ENCODE measurements around the gene FMO1.
A peak's percentile ranks its signal among the peaks of the same experiment; 100 is the strongest.
"Not testable (repeated sequence)": the region's sequence is repeated elsewhere in the genome, so short reads cannot be mapped to it uniquely, and the experiment has no call there.

The FMO1 gene

DNA sequence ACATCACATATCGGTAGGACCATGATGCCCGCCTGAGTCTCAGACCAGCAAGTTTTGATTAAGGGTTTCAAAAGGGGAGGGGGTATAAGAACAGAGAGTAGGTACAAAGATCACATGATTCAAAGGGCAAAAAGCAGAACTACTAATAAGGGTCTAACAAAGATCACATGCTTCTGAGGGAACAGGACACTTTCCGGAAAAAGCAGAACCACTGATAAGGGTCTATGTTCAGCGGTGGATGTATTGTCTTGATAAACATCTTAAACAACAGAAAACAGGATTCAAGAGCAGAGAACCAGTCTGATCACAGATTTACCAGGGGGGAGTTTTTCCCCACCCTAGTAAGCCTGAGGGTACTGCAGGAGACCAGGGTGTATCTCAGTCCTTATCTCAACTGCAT, 12.1 kb upstream of the FMO1 start:
- DNase-seq, result not testable (repeated sequence)

GRCh38 chr1:171243878-171244277, 4.4 kb upstream of the FMO1 start:
- DNase-seq, result no peak

GRCh38 chr1:171245458-171246064, 2.7 kb upstream of the FMO1 start:
- DNase-seq, result no peak

GRCh38 chr1:171247501-171247900, 793 bp upstream of the FMO1 start:
- no peak for DNase-seq

GRCh38 chr1:171248841-171249240, 547 bp downstream of the FMO1 start:
- no peak for DNase-seq

DNA sequence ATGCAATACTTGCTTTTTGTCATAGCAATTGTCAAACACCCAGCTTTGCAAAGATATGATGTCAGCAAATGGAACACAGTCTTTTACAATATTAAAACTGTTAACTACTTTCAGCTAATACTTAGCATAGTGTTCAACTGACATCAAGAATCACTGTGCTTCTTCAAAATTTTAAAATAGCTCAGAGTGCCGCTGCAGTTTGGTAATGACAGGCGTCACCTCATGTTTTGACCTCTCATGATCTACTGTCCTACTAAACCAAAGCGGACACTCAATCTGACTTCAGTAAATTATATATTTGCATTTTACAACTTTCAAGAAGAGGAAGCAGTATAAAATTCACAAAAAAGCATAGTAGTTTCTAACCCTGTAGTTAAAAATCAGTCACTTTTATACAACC, 2.0 kb downstream of the FMO1 start:
- DNase-seq, result no peak

DNA sequence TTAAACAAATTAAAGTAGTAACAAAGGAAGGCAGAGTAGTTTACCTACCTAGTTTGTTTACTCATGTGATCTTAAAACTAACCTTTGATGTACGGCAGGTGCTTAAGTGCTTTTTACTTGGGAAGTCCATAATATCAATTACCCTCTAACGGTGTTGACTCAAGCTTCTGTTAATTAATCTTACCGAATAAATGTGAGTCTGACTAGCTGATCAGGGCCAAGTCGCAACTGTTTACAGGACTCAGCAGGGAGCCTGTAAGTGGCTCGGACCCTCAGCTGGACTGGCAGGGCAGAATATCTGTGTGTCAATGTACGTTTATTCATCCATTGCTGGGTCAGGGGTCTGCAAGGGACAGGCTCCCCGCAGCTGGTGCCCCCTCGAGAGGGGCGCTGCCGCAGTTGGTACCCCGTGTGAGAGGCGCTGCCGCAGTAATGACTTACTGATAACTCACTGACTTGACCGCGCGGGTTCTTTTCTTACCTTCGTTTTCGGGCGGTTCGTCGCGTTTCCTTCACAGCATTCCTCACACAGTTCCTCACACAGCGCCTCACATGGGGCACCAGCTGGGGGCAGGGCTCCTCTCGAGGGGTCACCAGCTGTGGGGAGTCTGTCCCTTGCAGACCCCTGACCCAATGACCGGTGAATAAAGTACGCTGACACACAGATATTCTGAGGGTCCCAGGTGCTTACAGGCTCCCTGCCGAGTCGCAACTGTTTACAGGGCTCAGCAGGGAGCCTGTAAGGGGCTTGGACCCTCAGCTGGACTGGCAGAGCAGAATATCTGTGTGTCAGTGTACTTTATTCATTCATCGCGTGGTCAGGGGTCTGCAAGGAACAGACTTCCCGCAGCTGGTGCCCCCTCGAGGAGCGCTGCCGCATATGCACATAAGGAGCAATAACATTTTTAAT, 3.0 kb downstream of the FMO1 start:
- DNase-seq, result peak; percentile 70

GRCh38 chr1:171251952-171252300, 3.6 kb downstream of the FMO1 start:
- no peak for DNase-seq

GRCh38 chr1:171252482-171252881, 4.2 kb downstream of the FMO1 start:
- peak; percentile 50 for DNase-seq

DNA sequence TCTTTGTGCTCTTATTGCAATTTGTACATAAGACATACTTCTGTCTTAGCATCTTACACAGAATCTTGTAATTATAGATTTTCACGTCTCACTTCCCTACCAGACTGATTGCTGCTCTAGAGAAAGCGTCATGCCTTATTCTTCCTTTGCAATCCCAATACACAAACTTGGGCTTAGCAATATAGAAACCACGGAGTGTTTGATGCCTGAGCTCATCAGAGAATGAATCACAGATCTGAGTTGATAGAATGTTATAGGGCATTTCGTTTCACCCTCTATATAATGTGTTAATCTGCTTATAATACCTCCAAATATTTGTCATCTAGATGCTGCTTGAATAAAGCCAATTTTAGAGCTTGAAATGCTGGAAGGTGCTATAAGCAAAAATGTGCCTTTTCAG, 6.6 kb downstream of the FMO1 start:
- no peak for DNase-seq

GRCh38 chr1:171256940-171257606, 8.8 kb downstream of the FMO1 start:
- DNase-seq, result no peak

GRCh38 chr1:171257607-171258076, 9.3 kb downstream of the FMO1 start:
- DNase-seq, result no peak

GRCh38 chr1:171258429-171258828, 10.1 kb downstream of the FMO1 start:
- no peak for DNase-seq

GRCh38 chr1:171258943-171259342, 10.6 kb downstream of the FMO1 start:
- no peak for DNase-seq

- DNase-seq, result no peak
These were observed 13.0 kb downstream of the FMO1 start for GRCh38 chr1:171261336-171261735.

GRCh38 chr1:171263901-171264300, 15.6 kb downstream of the FMO1 start:
- DNase-seq, result no peak

- no peak for DNase-seq
These were observed 17.4 kb downstream of the FMO1 start for GRCh38 chr1:171265686-171266085.

DNA sequence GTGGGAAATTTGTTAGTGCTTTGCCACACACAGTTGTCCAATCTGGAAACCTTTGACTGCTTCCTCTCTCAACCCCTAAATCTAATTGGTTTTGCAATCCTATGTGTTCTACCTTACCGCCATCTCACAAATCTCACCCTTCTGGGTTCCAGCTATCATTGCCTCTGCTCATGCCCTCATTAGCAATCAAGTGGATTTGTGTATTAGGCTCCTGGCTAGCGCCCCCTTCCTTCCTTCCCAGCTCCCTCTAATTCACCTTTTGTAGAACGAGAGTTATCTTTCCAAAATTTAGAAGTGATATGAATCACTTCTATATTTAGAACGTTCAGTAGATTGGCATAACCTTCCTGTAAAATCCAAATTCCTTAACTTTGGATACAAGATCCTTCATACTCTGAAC, 18.6 kb downstream of the FMO1 start:
- no peak for DNase-seq

GRCh38 chr1:171267391-171267790, 19.1 kb downstream of the FMO1 start:
- no peak for DNase-seq

DNA sequence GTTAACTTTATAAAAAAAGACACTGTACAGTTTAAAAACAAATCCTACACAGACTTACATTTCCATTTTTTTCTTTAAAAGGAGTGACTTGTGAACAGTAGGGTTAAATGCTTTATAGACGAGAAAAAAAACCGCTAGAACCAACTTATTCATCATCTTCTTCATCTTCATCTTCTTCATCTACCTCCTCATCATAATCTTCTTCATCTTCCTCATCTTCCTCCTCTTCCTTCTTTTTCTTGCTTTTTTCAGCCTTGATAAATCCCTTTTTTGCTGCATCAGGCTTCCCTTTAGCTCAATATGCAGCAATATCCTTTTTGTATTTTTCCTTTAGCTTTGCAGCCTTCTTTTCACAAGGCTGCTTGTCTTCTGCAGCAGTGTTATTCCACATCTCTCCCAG, 22.5 kb downstream of the FMO1 start:
- DNase-seq, result no peak

- DNase-seq, result no peak
These were observed 29.2 kb downstream of the FMO1 start for GRCh38 chr1:171277534-171277933.

DNA sequence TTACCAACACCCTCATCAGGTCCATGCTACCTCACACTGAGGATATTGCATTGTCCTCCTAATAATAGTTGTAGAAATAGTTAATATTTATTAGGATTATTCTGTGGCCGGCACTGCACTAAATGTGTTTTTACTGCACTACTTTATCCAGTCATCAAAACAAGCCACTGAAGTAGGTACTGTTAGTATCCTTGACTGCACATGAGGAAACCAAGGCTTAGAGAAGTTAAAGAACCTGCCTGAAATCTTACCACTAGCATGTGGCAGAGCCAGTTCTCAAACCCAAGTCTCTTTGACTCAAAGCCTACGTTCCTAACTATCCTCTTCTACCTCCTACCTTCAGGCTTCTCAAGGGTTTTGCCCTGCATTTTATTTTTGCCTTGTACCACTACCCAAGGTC, 30.9 kb downstream of the FMO1 start:
- no peak for DNase-seq

- no peak for DNase-seq
These were observed 31.4 kb downstream of the FMO1 start for GRCh38 chr1:171279678-171280077.

GRCh38 chr1:171280599-171280998, 32.3 kb downstream of the FMO1 start:
- no peak for DNase-seq
